ENCODE measurements around the gene ITGAE.

ITGAE gene

DNA sequence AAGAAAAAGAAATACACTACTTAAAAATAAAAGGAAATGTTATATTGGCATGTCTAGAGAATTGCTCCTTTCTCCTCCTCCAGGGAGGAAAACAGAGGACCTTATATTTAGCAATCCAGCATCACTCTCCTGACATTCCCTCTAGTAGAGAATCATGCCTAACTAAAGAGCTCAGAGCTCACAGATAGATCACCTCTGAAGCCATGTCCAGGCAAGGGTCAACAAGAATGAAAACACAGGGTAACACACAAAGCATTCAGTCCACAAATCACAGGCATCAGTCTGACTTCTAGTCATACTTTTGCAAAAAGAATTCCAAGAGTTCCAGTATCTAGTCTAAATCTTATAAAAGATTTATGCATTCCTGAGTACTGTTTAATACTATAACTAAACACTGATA is 81.7 kb downstream of the ITGAE start:
- TF ChIP-seq GATA2 (IDR thresholded peaks at IDR 0.05; ENCODE audit: low read depth, low read length): no peak
- TF ChIP-seq GATA3 (IDR thresholded peaks at IDR 0.05; ENCODE audit: low read depth, low read length): no peak

DNA sequence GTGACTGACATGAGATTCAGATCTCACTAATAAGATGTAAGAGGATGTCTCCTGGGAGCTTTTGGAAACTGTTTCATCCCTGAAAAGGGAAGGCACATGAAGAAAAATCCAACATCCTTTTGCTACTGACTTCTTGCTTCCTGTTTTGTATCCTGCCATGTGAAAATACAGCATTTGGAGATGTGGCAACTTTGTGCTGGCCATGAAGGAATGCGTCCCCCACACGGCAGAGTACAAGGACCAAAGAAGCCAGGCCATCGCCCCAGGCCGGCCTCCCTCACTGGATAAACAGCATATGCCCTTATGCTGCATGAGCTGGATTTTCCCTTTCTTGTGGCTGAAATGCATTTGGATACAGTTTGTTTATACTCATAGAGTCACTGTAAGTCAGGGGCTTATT is 82.8 kb downstream of the ITGAE start:
- no peak for TF ChIP-seq GATA2 (IDR thresholded peaks at IDR 0.05; ENCODE audit: low read depth, low read length)
- TF ChIP-seq GATA3 (IDR thresholded peaks at IDR 0.05; ENCODE audit: low read depth, low read length): no peak

DNA sequence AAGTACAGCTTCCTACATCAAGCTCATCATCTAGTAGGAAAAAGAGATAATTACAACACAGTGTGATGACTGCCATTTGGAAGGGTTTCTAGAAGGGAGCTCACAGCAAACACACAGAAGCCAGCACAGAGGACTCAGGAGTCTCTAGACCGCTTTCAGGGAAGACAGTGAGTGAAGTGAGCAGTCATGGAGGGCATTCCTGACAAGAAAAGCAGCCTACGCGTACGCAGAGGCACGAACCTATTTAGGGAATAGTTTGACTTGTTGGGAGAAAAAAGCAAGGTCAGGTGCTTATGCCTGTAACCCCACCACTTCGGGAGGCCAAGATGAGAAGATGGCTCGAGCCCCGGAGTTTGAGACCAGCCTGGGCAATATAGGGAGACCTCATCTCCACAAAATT is 85.7 kb downstream of the ITGAE start:
- no peak for TF ChIP-seq GATA3 (IDR thresholded peaks at IDR 0.05; ENCODE audit: low read depth, low read length)
- TF ChIP-seq GATA2 (IDR thresholded peaks at IDR 0.05; ENCODE audit: low read depth, low read length): no peak

DNA sequence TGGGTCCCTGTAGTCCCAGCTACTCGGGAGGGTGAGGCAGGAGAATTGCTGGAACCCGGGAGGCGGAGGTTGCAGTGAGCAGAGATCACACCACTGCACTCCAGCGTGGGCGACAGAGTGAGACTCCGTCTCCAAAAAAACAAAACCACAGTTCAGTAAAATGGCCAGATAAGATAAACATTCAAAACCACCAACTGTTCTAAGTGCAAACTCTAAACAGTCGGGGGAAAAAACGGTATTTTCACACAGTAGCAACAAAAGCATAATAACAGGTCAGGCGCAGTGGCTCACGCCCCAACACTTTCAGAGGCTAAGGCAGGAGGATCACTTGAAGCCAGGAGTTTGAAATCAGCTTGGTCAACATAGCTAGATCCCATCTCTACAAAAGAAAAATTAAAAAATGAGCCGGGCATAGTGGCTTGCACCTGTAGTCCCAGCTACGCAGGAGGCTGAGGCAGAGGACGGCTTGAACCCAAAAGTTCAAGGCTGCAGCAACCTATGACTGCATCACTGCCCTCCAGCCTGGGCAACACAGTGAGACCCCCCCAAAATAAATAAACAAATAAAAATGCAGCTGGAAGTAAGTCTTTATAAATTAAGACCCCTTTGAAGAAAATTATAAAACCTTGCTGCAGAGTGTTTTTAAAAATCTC is 88.1 kb downstream of the ITGAE start:
- TF ChIP-seq GATA3 (IDR thresholded peaks at IDR 0.05; ENCODE audit: low read depth, low read length): no peak
- TF ChIP-seq GATA2 (IDR thresholded peaks at IDR 0.05; ENCODE audit: low read depth, low read length): no peak

DNA sequence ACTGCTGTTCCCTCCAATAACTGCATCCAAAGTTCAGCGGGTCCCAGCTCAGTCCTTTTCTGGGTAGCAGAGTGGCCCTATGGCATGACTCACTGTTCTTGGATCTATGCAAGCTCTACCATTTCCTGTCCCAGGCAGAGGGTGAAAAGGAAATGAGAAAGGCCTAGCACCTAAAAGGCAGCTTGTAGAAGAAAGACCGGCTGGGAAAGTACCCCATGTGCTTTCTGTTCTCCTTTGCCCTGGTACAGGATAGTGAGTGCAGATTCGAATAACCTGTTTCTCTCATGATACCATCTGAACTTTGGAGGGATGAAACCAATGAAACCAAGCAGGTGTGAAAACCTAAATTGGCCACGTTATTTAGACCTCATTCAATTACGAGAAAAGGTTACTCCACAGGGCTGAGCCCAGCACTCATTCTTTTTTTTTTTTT is 90.0 kb downstream of the ITGAE start:
- no peak for TF ChIP-seq GATA2 (IDR thresholded peaks at IDR 0.05; ENCODE audit: low read depth, low read length)
- TF ChIP-seq GATA3 (IDR thresholded peaks at IDR 0.05; ENCODE audit: low read depth, low read length): no peak

DNA sequence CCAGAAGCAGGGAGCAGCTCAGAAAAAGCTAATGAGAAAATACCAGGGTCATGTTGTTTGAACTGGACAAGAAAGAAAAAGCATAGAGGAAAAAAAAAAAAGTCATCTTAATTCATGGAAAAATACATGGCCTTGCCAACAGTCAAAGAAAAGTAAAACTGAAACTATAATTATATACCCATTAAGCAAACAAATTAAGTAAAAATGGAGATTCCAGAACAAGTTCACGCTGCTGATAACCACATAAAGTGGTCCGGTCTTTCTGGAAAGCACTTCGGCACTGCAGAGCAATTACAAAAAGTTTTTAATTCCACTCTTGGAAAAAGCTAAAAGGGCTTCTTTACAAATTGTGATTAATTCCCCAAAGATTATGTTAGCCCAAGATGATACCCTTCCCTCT is 92.6 kb downstream of the ITGAE start:
- TF ChIP-seq GATA3 (IDR thresholded peaks at IDR 0.05; ENCODE audit: low read depth, low read length): no peak
- no peak for TF ChIP-seq GATA2 (IDR thresholded peaks at IDR 0.05; ENCODE audit: low read depth, low read length)

DNA sequence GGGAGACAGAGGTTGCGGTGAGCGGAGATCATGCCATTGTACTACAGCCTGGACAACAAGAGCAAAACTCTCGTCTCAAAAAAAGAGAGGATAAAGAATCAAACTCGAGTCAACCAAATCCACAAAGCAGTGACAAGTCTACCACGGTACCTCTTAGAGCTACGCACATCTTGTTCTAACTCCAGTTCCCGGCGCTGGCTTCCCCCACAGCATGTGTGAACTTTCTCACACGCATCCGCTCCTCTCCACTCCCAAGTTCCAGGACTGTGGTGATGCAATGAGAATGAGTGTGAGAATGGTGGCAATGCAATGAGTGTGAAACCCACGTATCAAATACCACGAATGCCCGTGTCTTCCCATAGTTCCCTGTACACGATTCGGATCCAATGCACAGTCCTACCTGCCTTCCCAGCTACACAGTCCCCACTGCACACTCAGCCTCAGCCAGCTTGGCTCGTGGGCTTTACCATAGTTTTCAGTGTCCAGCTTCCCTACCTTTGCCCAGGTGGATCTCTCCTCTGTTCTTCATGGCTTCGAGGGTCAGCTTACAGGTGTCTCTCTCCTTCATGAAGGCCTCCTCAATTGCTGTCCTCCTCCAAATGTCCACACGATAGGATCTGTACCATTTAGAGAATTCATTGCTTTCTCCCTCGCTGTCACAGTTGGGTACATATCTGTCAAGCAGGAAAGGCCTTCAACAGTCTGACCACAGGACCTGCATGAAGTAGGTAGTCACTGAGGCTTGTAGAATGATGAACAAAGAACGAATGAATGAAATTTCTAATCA is 95.9 kb downstream of the ITGAE start:
- no peak for TF ChIP-seq GATA3 (IDR thresholded peaks at IDR 0.05; ENCODE audit: low read depth, low read length)
- TF ChIP-seq GATA2 (IDR thresholded peaks at IDR 0.05; ENCODE audit: low read depth, low read length): no peak

DNA sequence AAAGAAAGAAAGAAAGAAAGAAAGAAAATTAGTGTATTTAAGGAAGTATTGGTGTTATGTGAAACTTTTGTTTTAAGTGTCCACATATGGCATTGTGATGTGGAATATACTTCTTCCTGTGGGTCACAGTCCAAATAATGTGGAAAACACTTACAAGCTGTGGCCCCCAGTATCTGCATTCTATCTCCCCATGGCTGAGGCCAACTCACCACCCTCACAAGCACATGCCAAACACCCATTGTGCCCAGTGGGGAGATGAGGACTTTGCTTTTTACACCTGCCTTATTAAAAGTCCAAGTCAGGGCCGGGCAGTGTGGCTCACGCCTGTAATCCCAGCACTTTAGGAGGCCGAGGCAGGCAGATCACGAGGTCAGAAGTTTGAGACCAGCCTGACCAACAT is 101.0 kb downstream of the ITGAE start:
- TF ChIP-seq GATA3 (IDR thresholded peaks at IDR 0.05; ENCODE audit: low read depth, low read length): no peak
- no peak for TF ChIP-seq GATA2 (IDR thresholded peaks at IDR 0.05; ENCODE audit: low read depth, low read length)

DNA sequence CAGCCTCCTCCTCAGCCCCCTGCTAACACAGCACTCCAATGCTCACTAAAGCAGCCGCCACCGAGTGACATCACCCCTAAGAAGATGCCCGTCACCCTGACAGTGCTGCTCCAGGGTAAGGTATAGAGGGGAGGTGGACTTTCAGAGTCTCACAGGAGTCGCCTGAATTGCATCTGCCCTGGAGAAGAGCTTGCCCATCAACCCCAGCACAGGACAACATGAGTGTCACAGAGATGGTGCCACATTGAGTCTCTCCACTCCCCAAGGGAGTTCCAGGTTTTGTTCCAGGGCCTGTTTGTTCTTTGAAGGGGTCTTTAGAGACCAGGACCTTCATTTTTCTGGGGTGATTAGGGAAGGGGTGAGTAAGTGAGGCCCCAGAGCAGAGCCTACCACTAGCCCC is 102.8 kb downstream of the ITGAE start:
- TF ChIP-seq GATA3 (IDR thresholded peaks at IDR 0.05; ENCODE audit: low read depth, low read length): no peak
- no peak for TF ChIP-seq GATA2 (IDR thresholded peaks at IDR 0.05; ENCODE audit: low read depth, low read length)

DNA sequence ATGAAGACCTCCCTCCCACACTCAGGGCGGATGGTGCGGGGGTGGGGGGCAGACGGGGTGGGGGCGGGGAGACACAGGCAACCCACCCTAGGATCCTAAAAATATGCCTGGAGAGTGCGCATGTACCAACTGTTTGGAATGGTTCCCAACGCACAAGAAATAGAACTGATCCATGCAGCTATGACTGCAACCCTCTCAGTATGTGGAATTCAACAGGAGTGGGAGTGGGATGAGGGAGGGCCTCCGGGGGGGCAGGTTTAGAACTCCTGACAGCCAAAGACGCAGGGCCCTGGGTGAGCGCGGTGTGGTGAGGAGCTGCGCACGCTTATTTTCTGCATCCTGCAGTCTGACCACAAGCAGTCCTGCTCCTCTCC is 103.9 kb downstream of the ITGAE start:
- no peak for TF ChIP-seq GATA3 (IDR thresholded peaks at IDR 0.05; ENCODE audit: low read depth, low read length)

DNA sequence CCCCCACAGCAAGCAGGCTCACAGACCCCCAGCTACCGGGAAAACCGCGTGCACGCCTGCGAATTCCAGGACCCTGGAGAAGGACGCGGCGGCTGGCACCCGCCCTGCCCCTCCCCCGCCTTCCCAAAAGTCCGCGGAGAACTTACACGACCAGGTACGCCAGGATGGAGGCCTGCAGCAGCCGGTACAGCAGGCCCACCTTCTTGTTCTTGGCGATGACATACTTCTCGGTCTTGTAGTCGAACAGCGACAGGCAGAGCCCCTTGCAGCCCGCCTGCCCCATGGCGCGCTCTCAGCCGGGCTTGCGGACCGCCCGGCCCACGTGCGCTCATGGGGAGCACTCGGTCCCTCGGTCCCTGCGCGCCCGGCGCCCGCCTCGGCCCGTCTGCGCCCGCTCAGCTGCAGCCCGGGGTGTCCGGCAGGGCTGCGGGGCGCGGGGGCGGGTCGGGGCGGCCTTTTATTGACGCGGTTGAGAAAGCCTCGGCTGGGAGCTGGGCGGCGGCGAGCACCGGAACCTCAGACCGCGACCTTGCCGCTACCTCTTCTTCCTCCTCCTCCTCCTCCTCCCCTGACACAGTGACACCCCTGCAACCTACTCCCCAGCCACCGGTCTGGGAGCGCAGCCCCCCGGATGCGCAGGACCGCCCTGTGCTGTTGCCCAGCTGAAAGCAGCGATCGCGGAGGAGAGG is 105.1 kb downstream of the ITGAE start, which contains the start of gene P2RX5:
Gene P2RX5, minus strand, starts transcription at position 433 of the 689 bp plus-strand sequence. Its CDS starts 150 bp downstream, at position 283.
- no peak for TF ChIP-seq GATA2 (IDR thresholded peaks at IDR 0.05; ENCODE audit: low read depth, low read length)
- TF ChIP-seq GATA3 (IDR thresholded peaks at IDR 0.05; ENCODE audit: low read depth, low read length): no peak

DNA sequence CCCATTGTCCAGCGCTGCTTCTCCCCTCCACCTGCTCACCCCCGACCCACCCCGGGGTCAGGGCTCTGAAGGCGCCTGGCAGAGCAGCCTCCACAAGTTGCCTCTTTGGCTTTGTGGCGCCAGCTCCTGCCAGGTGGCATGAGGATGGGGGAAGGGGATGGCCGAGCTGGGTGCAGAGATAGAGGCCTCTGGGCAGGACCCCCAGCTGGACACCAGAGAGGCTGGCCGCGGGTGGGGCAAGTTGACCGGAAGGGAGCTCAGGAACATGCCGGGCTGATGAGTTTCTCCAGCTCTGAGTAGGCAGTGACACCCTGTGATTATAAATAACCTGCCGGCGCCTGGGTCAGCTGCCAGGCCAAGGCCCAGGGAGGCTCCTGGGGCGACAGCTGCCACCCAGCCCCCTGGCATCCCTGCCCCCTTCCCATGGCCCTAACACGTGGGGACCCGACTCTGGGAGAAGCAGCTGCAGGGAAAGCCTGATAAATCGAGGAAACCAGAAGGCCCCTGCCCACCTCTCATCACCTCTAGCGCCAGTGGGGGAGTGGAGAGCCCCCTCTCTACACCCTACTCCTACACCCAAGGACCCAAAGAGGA is 105.8 kb downstream of the ITGAE start:
- no peak for TF ChIP-seq GATA3 (IDR thresholded peaks at IDR 0.05; ENCODE audit: low read depth, low read length)
- TF ChIP-seq GATA2 (IDR thresholded peaks at IDR 0.05; ENCODE audit: low read depth, low read length): no peak

DNA sequence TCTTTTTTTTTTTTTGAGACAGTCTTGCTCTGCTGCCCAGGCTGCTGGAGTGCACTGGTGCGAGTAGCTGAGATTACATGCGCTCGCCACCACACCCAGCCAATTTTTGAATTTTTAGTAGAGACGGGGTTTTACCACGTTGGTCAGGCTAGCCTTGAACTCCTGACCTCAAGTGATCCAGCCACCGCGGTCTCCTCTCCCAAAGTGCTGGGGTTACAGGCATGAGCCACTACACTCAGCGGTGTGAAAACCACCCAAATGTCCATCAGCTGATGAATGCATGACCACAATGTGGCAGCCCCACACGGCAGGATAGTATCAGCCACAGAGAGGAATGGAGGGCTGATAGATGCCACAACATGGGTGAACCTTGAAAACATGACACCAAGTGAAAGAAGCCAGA is 107.2 kb downstream of the ITGAE start:
- TF ChIP-seq GATA2 (IDR thresholded peaks at IDR 0.05; ENCODE audit: low read depth, low read length) (no peak), GATA3 (IDR thresholded peaks at IDR 0.05; ENCODE audit: low read depth, low read length) (no peak)

DNA sequence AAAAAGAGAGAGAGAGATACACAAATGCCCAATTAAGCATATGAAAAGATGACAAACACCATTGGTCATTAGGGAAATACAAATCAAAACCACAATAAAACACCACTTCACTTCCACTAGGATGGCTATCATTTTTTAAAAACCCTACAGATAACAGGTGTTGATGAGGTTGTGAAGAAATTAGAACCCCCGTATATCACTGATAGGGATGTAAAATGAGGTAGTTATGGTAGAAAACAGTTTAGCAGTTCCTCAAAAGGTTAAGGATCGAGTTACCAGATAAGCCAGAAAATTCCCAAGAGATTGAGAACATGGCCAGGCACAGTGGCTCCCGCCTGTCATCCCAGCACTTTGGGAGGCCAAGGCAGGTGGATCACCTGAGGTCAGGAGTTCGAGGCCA is 107.8 kb downstream of the ITGAE start:
- no peak for TF ChIP-seq GATA3 (IDR thresholded peaks at IDR 0.05; ENCODE audit: low read depth, low read length)
- no peak for TF ChIP-seq GATA2 (IDR thresholded peaks at IDR 0.05; ENCODE audit: low read depth, low read length)
